SHP77 (cell line): ENCODE measurements around the gene ST6GAL1.

ENCODE experiments used
- DNase-seq, 2 experiments: peaks; one replicate each; lab custom pipeline; 2025; lab: John Stamatoyannopoulos, UW

Gene ST6GAL1

GRCh38 chr3:187112934-187113793 lies 182.8 kb downstream of the ST6GAL1 start:
- DNase-seq: no peak

GRCh38 chr3:187114511-187114910 lies 184.2 kb downstream of the ST6GAL1 start:
- DNase-seq: no peak

GRCh38 chr3:187120326-187120725 lies 190.0 kb downstream of the ST6GAL1 start:
- DNase-seq: no peak

- DNase-seq: no peak
These were observed 191.9 kb downstream of the ST6GAL1 start for GRCh38 chr3:187122261-187122660.

GRCh38 chr3:187125319-187126031 lies 195.1 kb downstream of the ST6GAL1 start:
- DNase-seq: no peak
